DND-41 (cell line): Measurements from ENCODE around the gene CCDC200.
"Not testable (repeated sequence)": the region's sequence is repeated elsewhere in the genome, so short reads cannot be mapped to it uniquely, and the experiment has no call there.

ENCODE experiments used
- CTCF ChIP-seq: IDR thresholded peaks from 2 replicates; pipeline ENCODE4 v1.5.1; 2012; ENCODE audit warnings: borderline replicate concordance, low read length, moderate library complexity, mild to moderate bottlenecking; ENCODE audit not compliant: poor library complexity, severe bottlenecking; ENCODE audit errors: extremely low read depth
- EZH2 ChIP-seq: IDR thresholded peaks from 3 replicates; pipeline ENCODE4 v1.6.1; 2012; ENCODE audit warnings: borderline replicate concordance, low read depth, mild to moderate bottlenecking, moderate library complexity, low read length, inconsistent platforms; ENCODE audit not compliant: severe bottlenecking

- not testable (repeated sequence) for TF ChIP-seq EZH2, CTCF
Measured at GRCh38 chr17:43231205-43232020, 3.0 kb upstream of the CCDC200 start.
